Neural cell (in vitro differentiated cells): ENCODE results near the gene IL19. TPM values are rescaled to one million over a fixed set of nuclear protein-coding genes. Genes with fewer than 3 reads are reported as not detected.

Source experiments
- H2AFZ ChIP-seq: fragments of 200-600, 300-800 bp; sonication (generic), shearing (Covaris generic); 2 replicates; pipeline ENCODE4 v1.6.0; 2014; ENCODE audit warnings: low read depth, mild to moderate bottlenecking, antibody characterized with exemption, low read length, moderate library complexity
- H3F3A ChIP-seq: fragments of 200-600 bp; shearing (Covaris generic); 2 replicates; pipeline ENCODE4 v1.6.1; 2016; ENCODE audit warnings: mild to moderate bottlenecking, moderate library complexity, mixed read lengths, antibody characterized with exemption, low read length; ENCODE audit not compliant: insufficient read depth, poor library complexity, severe bottlenecking
- H3K27ac ChIP-seq: fragments of 200-600, 300-800 bp; sonication (generic), shearing (Covaris generic); 2 replicates; pipeline ENCODE4 v1.5.1; 2014; ENCODE audit warnings: mild to moderate bottlenecking, low read length, moderate library complexity
- H3K27me3 ChIP-seq: fragments of 300-800, 200-600 bp; sonication (generic), shearing (Covaris generic); 2 replicates; pipeline ENCODE4 v1.6.0; 2014; ENCODE audit warnings: mild to moderate bottlenecking, low read depth, low read length, moderate library complexity; ENCODE audit not compliant: insufficient read depth
- H3K36me3 ChIP-seq: fragments of 300-800, 200-600 bp; sonication (generic), shearing (Covaris generic); 2 replicates; pipeline ENCODE4 v1.5.1; 2014; ENCODE audit warnings: mild to moderate bottlenecking, antibody characterized with exemption, low read length, moderate library complexity; ENCODE audit not compliant: insufficient read depth
- H3K4me2 ChIP-seq: fragments of 300-800, 200-600 bp; sonication (generic), shearing (Covaris generic); 2 replicates; pipeline ENCODE4 v1.6.0; 2014; ENCODE audit warnings: mild to moderate bottlenecking, low read length
- H3K4me3 ChIP-seq: fragments of 300-800, 200-600 bp; sonication (generic), shearing (Covaris generic); 2 replicates; pipeline ENCODE4 v1.5.1; 2014; ENCODE audit warnings: mild to moderate bottlenecking, low read length, moderate library complexity
- H3K79me2 ChIP-seq: fragments of 200-600 bp; shearing (Covaris generic); replicated peaks from 2 replicates; pipeline ENCODE4 v1.6.0; 2014; ENCODE audit warnings: mild to moderate bottlenecking, low read length, moderate library complexity; ENCODE audit not compliant: insufficient read depth
- H3K9ac ChIP-seq: fragments of 300-800, 200-600 bp; sonication (generic), shearing (Covaris generic); 2 replicates; pipeline ENCODE4 v1.6.1; 2016; ENCODE audit warnings: mild to moderate bottlenecking, low read length, mixed read lengths
- H3K9me2 ChIP-seq: fragments of 200-600 bp; shearing (Covaris generic); 2 replicates; pipeline ENCODE4 v1.6.1; 2016; ENCODE audit warnings: mild to moderate bottlenecking, low read length, mixed read lengths; ENCODE audit not compliant: insufficient read depth
- H3K9me3 ChIP-seq: fragments of 200-600, 300-800 bp; sonication (generic), shearing (Covaris generic); 2 replicates; pipeline ENCODE4 v1.6.1; 2016; ENCODE audit warnings: mild to moderate bottlenecking, mixed run types, low read length, moderate library complexity, mixed read lengths
- H4K20me1 ChIP-seq: fragments of 200-600 bp; shearing (Covaris generic); 2 replicates; pipeline ENCODE4 v1.6.1; 2016; ENCODE audit warnings: mild to moderate bottlenecking, mixed run types; ENCODE audit not compliant: insufficient read depth
- CTCF ChIP-seq: fragments of 450-650 bp; IDR thresholded peaks from 2 replicates; pipeline ENCODE4 v1.5.1; 2014; ENCODE audit warnings: antibody characterized with exemption, mild to moderate bottlenecking, moderate library complexity; ENCODE audit not compliant: poor library complexity, severe bottlenecking
- EP300 ChIP-seq: fragments of 450-650 bp; conservative IDR thresholded peaks from 2 replicates; pipeline ENCODE4 v1.6.1; 2014; ENCODE audit warnings: antibody characterized with exemption, mild to moderate bottlenecking, moderate library complexity; ENCODE audit not compliant: poor library complexity, severe bottlenecking
- EZH2 ChIP-seq: fragments of 200-600, 300-800 bp; shearing (Covaris generic), sonication (generic); IDR thresholded peaks from 2 replicates; pipeline ENCODE4 v1.6.1; 2014; ENCODE audit warnings: antibody characterized with exemption, low read length, borderline replicate concordance, mild to moderate bottlenecking; ENCODE audit not compliant: insufficient read depth, poor library complexity, severe bottlenecking
- MXI1 ChIP-seq: fragments of 450-650 bp; conservative IDR thresholded peaks from 2 replicates; pipeline ENCODE4 v1.6.1; 2014; ENCODE audit warnings: antibody characterized with exemption, mild to moderate bottlenecking; ENCODE audit not compliant: poor library complexity, severe bottlenecking
- POLR2AphosphoS5 ChIP-seq: IDR thresholded peaks from 2 replicates; pipeline ENCODE4 v1.6.1; 2012
- RAD21 ChIP-seq: fragments of 450-650 bp; conservative IDR thresholded peaks from 2 replicates; pipeline ENCODE4 v1.6.1; 2014; ENCODE audit warnings: antibody characterized with exemption, mild to moderate bottlenecking, moderate library complexity
- REST ChIP-seq: IDR thresholded peaks from 2 replicates; pipeline ENCODE4 v1.6.1; 2012; ENCODE audit warnings: borderline replicate concordance
- SMC3 ChIP-seq: fragments of 450-650 bp; conservative IDR thresholded peaks from 2 replicates; pipeline ENCODE4 v1.6.1; 2014; ENCODE audit warnings: antibody characterized with exemption, mild to moderate bottlenecking, moderate library complexity; ENCODE audit not compliant: poor library complexity
- TAF1 ChIP-seq: IDR thresholded peaks from 2 replicates; pipeline ENCODE4 v1.6.1; 2012; ENCODE audit warnings: low read depth
- polyA plus RNA-seq: library from polyadenylated mRNA; depleted of rRNA; stranded (reverse); fragments of >200 nt; gene quantifications from 2 replicates; pipeline ENCODE4 v1.2.3, GENCODE V29; 2014

Gene IL19
- polyA plus RNA-seq, 1 donor from 2014 or later, result not detected

GRCh38 chr1:206790502-206791250 is 20.1 kb downstream of the IL19 start:
- Histone ChIP-seq H3K4me3 (no peak overlapping the region), H3K36me3 (no peaks in the 10 kb centered on the region), H3K9ac (no peak overlapping the region), H3K4me2 (no peak overlapping the region), H3K9me3 (no peaks in the 10 kb centered on the region), H3K27me3 (no peaks in the 10 kb centered on the region), H3K79me2 (no peaks in the 10 kb centered on the region), H4K20me1 (no peaks in the 10 kb centered on the region), H3K27ac (no peak overlapping the region), H2AFZ (no peak overlapping the region), H3K9me2 (no peaks in the 10 kb centered on the region), H3F3A (no peaks in the 10 kb centered on the region)
- TF ChIP-seq EP300 (no peak), EZH2 (no peak), REST (no peak), POLR2AphosphoS5 (no peak), MXI1 (no peak), SMC3 (no peak), TAF1 (no peak), RAD21 (no peak), CTCF (no peak)

- Histone ChIP-seq H4K20me1 (no peaks in the 10 kb centered on the region), H3F3A (no peaks in the 10 kb centered on the region), H3K4me2 (no peak overlapping the region), H2AFZ (no peak overlapping the region), H3K9me3 (no peaks in the 10 kb centered on the region), H3K27me3 (no peaks in the 10 kb centered on the region), H3K79me2 (no peaks in the 10 kb centered on the region), H3K27ac (no peak overlapping the region), H3K4me3 (no peak overlapping the region), H3K9ac (no peak overlapping the region), H3K36me3 (no peaks in the 10 kb centered on the region), H3K9me2 (no peaks in the 10 kb centered on the region)
- TF ChIP-seq REST, result no peak
- no peak for TF ChIP-seq EP300
Observed at GRCh38 chr1:206792939-206793607, 22.5 kb downstream of the IL19 start.
